Activated CD4-positive, alpha-beta T cell treated with anti-CD3 and anti-CD28 coated beads, Interleukin-2, amount 10 ng/mL, durations not matched to agents 7 days and 5 days (primary cell): ENCODE measurements around the gene HPGD. TPM values are rescaled to one million over a fixed set of nuclear protein-coding genes. Genes with fewer than 3 reads are reported as not detected.
A peak's percentile ranks its signal among the peaks of the same experiment; 100 is the strongest.

ENCODE experiments used
- CTCF ChIA-PET: fragments of 350-600 bp; sonication (Branson Sonifier 250); formaldehyde crosslinking; loops from one replicate; lab custom pipeline; 2021; ENCODE audit warnings: antibody characterized with exemption; lab: Charles Lee
- POLR2A ChIA-PET: fragments of 350-600 bp; sonication (Branson Sonifier 250); formaldehyde crosslinking; loops from one replicate; lab custom pipeline; 2021; ENCODE audit warnings: antibody characterized with exemption; lab: Charles Lee
- DNase-seq: peaks from one replicate; pipeline ENCODE4 v3.0.0-alpha.2; 2020
- H3K27ac Mint-ChIP-seq: one replicate; pipeline ENCODE4 v1.8.0; 2021; ENCODE audit warnings: mild to moderate bottlenecking, moderate library complexity, mixed read lengths
- H3K27me3 Mint-ChIP-seq: one replicate; pipeline ENCODE4 v1.8.0; 2021; ENCODE audit warnings: mixed read lengths
- H3K36me3 Mint-ChIP-seq: one replicate; pipeline ENCODE4 v1.8.0; 2021; ENCODE audit warnings: low read depth, mixed read lengths
- H3K4me1 Mint-ChIP-seq: one replicate; pipeline ENCODE4 v1.8.0; 2021; ENCODE audit warnings: mixed read lengths
- H3K4me3 Mint-ChIP-seq: one replicate; pipeline ENCODE4 v1.8.0; 2021; ENCODE audit warnings: mild to moderate bottlenecking, moderate library complexity, mixed read lengths
- H3K9me3 Mint-ChIP-seq: one replicate; pipeline ENCODE4 v1.8.0; 2021; ENCODE audit warnings: mixed read lengths
- total RNA-seq, 2 experiments: library from RNA; stranded (reverse); gene quantifications; one replicate each; pipeline ENCODE4 v1.2.3, GENCODE V29; 2021

Gene HPGD
- total RNA-seq, 2 experiments from 2014 or later: 7.3 to 9.3 TPM

DNA sequence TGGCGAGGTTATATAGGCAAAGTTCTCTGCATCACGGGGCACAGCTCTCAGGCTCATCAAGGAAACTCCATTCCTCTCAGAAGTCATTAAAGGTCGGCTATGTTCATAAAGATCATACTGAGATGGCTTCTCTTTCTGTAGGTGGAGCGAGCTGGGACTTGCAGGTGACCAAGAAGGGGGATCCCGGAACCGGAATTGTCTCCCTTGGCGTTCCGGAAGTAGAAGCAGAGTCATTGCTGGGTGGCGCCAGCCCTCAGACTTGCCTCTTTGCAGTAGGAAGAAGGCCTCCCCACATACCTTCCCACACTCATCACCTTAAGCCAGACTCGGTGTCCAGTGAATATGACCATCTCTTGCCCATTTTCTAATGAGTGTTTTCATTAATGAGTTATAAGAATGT, 17.9 kb upstream of the HPGD start:
- Mint-ChIP-seq H3K36me3 (no peaks in the 10 kb centered on the region), H3K27ac (no peak overlapping the region), H3K4me1 (peaks cover 7% of the 10 kb centered on the region), H3K9me3 (no peaks in the 10 kb centered on the region), H3K4me3 (no peak overlapping the region), H3K27me3 (no peaks in the 10 kb centered on the region)
- no peak for DNase-seq
- ChIA-PET POLR2A (no interaction called here), CTCF (no interaction called here)

DNA sequence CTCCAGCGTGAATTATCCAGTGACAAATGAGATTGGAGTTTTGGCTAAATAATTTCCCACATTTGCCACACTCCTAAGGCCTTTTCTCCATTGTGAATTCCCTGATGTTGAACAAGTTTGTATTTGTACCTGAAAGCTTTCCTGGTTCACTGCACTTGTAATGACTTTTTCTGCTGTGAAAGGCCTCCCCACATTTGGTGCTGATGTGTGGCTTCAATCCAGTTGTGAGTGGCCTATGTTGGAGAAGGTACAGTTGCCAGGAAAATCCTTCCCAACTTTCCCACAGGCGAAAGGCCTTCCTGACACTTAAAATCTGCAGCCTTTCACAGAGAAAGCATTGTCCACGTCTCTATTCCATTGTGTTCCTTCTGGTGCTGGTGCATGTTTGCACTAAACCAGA, 17.3 kb upstream of the HPGD start:
- Mint-ChIP-seq H3K9me3 (no peaks in the 10 kb centered on the region), H3K4me1 (peaks cover 7% of the 10 kb centered on the region), H3K27me3 (no peaks in the 10 kb centered on the region), H3K27ac (no peak overlapping the region), H3K36me3 (no peaks in the 10 kb centered on the region), H3K4me3 (no peak overlapping the region)
- POLR2A ChIA-PET: no interaction called here
- DNase-seq: no peak
- CTCF ChIA-PET: no interaction called here

DNA sequence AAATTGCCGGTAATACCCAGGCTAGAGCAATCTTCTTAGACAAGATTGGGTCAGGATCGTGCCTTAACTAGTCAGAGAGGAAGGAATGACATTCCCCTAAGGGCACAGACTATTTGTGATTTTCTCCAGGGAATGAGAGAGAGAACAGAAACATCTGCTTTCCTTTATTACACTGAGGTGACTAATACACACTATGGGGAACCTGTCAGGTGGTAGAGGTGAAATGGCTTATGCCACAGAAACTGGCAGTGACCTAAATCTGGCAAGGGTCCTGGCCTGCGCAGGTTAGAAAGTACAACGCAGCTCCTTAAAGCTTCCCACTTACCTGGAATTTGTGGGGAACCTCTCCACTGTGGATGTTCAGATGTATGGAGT, 16.6 kb upstream of the HPGD start:
- Mint-ChIP-seq H3K36me3 (no peaks in the 10 kb centered on the region), H3K4me1 (peaks cover 7% of the 10 kb centered on the region), H3K27me3 (no peaks in the 10 kb centered on the region), H3K9me3 (no peaks in the 10 kb centered on the region), H3K27ac (no peak overlapping the region), H3K4me3 (no peak overlapping the region)
- no peak for DNase-seq
- POLR2A ChIA-PET: interaction anchor here (0.6 kb wide), 1 partner anchor 28 kb away, joined by 3 read pairs; no protein-coding TSS in a partner anchor
- CTCF ChIA-PET: no interaction called here

DNA sequence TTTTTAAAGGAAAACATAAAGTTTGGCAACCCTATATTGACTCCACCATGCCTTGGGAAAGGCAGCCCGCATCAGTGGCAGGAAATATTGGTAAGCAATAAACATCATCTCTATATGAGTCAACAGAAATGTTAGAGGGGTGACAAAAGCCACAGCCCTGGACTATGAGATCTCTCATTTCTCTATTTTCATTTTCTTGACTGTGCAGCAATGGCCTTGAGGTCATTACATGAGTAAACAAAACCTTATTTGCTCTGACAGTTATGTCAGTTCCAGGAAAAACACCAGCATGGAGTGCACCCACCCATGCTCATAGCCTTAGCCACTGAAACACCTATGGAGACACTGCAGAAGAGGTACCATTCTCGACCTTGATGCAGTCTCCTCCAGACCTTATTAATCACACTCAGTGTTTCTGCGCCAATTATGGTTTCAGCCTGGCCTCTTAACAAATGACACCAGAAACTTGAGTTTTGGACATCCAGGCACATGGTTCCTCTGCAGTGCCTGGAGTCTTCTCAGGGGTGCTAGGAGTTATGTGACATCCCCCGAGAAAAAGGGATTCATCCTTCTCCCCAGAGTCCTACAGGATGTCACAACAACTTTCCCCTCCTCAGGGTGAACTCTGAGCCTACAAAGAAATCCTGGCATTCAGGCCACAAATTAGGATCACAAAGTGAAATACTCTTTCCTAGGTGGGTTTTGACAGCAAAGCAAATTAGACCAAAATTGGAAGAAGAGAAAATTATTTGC, 16.0 kb upstream of the HPGD start:
- Mint-ChIP-seq H3K9me3 (no peaks in the 10 kb centered on the region), H3K4me1 (peaks cover 7% of the 10 kb centered on the region), H3K4me3 (no peak overlapping the region), H3K36me3 (no peaks in the 10 kb centered on the region), H3K27ac (no peak overlapping the region), H3K27me3 (no peaks in the 10 kb centered on the region)
- POLR2A ChIA-PET: interaction anchor here (0.6 kb wide), 1 partner anchor 28 kb away, joined by 3 read pairs; no protein-coding TSS in a partner anchor
- CTCF ChIA-PET: no interaction called here
- DNase-seq: no peak

DNA sequence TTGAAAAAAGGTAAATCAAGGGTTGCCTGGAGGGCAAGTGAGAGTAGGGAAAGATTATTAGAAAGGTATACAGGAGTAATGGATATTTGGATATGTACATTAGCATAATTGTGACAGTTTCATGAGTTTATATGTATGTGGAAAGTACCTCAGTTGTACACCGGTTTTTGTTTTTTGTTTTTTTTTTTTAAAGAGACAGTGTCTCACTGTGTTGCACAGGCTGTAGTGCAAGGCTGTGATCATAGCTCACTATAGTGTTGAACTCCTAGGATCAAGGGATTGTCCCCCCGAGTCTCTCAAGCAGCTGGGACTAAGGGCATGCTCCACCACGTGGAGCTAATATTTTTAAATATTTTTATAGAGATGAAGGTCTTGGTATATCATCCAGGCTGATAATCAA, 15.3 kb upstream of the HPGD start:
- Mint-ChIP-seq H3K4me3 (no peak overlapping the region), H3K36me3 (no peaks in the 10 kb centered on the region), H3K27me3 (no peaks in the 10 kb centered on the region), H3K9me3 (no peaks in the 10 kb centered on the region), H3K27ac (no peak overlapping the region), H3K4me1 (peaks cover 7% of the 10 kb centered on the region)
- CTCF ChIA-PET: no interaction called here
- DNase-seq: no peak
- POLR2A ChIA-PET: no interaction called here

DNA sequence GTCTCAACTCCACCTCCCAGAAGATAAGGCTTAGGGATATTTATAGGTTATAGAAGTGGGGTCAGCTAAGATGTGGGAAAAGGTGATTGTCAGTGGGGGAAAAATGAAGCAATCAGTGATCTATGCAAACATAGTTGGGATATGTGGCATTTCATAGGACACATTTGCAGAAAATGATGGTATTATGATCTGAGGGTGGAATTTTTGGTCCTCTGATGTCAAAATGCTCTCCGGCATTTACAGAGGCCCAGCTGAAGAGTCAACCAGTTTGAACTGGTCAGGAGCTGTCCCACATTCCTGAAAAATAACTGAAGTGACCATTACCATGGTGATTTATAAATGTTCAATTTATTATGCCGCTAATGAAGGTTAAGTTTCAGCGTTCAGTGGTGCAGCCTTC, 12.2 kb upstream of the HPGD start:
- CTCF ChIA-PET: no interaction called here
- Mint-ChIP-seq H3K36me3 (no peaks in the 10 kb centered on the region), H3K4me1 (peaks cover 7% of the 10 kb centered on the region), H3K27ac (no peak overlapping the region), H3K9me3 (no peaks in the 10 kb centered on the region), H3K27me3 (no peaks in the 10 kb centered on the region), H3K4me3 (no peak overlapping the region)
- POLR2A ChIA-PET: no interaction called here
- no peak for DNase-seq

DNA sequence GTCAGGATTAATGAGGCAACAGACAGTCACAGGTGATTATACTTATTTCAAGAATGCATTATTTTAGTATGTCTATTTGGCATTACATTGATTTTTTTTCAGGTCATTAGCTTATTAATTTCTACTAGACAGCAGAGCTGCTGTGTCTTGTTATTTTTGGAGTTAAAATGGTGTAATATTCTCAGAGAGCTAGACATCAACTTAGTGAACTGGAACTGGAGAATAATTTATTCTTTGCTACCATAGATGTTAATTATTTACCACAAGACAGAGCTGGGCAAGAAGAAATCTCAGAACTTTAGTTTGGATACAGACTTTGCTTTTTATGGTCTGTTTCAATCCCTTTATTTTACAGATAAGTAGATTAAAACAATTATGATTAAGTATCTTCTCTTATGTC, 10.2 kb upstream of the HPGD start:
- Mint-ChIP-seq H3K27ac (no peak overlapping the region), H3K4me1 (no peaks in the 10 kb centered on the region), H3K9me3 (no peaks in the 10 kb centered on the region), H3K36me3 (no peaks in the 10 kb centered on the region), H3K27me3 (no peaks in the 10 kb centered on the region), H3K4me3 (no peak overlapping the region)
- CTCF ChIA-PET: no interaction called here
- POLR2A ChIA-PET: no interaction called here
- DNase-seq: no peak

DNA sequence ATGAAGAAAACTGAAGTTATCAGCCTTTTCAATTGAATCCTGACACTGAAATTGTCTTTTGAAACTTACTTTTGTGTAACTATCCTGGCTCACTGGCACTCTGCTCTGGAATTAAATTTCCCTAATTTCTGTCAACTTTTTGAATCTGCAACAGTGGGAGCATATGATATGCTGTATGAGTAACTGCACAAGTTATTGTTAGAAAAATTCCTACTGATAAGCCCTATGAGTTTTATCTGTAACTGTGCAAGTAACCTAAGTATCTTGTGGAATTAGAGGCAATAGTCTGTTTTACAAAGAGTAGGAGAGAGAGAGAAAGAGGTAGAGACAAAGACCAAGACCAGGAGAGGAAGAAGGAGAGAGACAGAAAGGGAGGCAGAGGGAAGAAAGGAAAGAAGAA, 9.2 kb upstream of the HPGD start:
- CTCF ChIA-PET: no interaction called here
- Mint-ChIP-seq H3K27me3 (no peaks in the 10 kb centered on the region), H3K9me3 (no peaks in the 10 kb centered on the region)

DNA sequence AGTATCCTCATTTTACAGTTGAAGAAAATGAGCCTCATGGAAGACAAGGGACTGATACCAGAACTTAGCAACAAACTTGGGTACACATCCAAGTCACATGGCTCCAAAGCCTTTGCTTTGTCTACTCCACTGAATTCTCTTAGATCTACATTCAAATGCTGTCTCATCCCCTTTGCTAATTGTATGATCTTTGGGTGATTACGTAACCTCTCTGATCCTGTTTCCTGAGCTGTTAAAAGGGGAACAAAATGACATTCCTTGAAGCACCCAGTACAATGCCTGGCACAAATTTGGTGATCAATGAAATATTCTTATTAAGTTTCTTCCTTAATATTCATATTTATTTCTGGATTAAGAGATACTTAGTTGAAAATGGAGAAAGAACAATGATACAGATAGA, 5.9 kb upstream of the HPGD start:
- ChIA-PET CTCF (no interaction called here), POLR2A (no interaction called here)
- Mint-ChIP-seq H3K4me3 (no peak overlapping the region), H3K27me3 (peaks cover 21% of the 10 kb centered on the region), H3K4me1 (peaks cover 4% of the 10 kb centered on the region), H3K9me3 (no peaks in the 10 kb centered on the region), H3K36me3 (no peaks in the 10 kb centered on the region), H3K27ac (no peak overlapping the region)
- no peak for DNase-seq

More for the DNA sequence above, 9.2 kb upstream of the HPGD start:
- Mint-ChIP-seq H3K36me3 (no peaks in the 10 kb centered on the region), H3K27ac (no peak overlapping the region), H3K4me3 (no peak overlapping the region), H3K4me1 (no peaks in the 10 kb centered on the region)
- no peak for DNase-seq
- POLR2A ChIA-PET: no interaction called here

DNA sequence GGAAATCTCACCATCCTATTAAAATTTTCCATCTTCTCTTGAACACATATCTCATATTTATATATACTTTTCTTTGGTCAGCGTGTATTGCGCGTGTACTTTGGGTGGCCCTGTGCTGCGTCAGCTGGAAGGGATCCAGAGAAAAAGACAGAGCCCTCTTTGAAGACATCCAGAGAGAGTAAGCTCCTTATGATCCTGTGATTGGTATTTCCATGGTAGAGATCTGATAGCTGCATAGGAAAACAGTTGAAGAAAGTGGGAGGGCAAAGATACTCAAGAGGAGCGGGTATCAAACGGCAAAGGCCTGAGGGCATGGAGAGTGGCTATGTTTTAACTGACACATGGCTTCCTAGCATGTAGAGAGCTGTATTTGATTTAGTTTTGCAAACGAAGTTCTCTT, 4.4 kb upstream of the HPGD start:
- DNase-seq: no peak
- no peaks in the 10 kb centered on the region for H3K36me3 Mint-ChIP-seq
- POLR2A ChIA-PET: no interaction called here
- H3K27ac Mint-ChIP-seq: no peak overlapping the region
- H3K9me3 Mint-ChIP-seq: no peaks in the 10 kb centered on the region
- CTCF ChIA-PET: no interaction called here
- H3K4me1 Mint-ChIP-seq: peaks cover 12% of the 10 kb centered on the region
- H3K27me3 Mint-ChIP-seq: peaks cover 31% of the 10 kb centered on the region
- H3K4me3 Mint-ChIP-seq: no peak overlapping the region

DNA sequence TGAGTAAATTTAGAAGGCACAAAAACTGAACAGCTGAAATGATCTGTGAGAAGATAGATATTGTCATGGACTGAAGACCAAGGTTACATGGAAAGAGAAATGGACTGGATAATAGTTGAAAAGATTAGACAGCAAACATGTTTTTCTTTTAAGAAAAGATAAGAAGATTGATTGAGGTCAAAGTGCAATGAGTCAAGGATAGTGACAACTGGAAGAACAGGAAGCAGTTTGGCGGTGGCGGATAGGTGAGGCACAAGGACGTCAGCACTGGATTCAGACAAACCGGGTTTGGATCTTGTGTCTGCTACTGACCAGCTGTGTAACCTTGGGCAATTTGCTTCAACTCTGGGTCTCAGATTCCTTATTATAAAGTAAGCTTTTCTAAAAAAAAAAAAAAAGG, 2.0 kb upstream of the HPGD start:
- Mint-ChIP-seq H3K4me1 (peaks cover 23% of the 10 kb centered on the region), H3K4me3 (no peak overlapping the region), H3K36me3 (no peaks in the 10 kb centered on the region), H3K27me3 (peaks cover 40% of the 10 kb centered on the region), H3K9me3 (no peaks in the 10 kb centered on the region), H3K27ac (no peak overlapping the region)
- no peak for DNase-seq
- ChIA-PET CTCF (no interaction called here), POLR2A (no interaction called here)

DNA sequence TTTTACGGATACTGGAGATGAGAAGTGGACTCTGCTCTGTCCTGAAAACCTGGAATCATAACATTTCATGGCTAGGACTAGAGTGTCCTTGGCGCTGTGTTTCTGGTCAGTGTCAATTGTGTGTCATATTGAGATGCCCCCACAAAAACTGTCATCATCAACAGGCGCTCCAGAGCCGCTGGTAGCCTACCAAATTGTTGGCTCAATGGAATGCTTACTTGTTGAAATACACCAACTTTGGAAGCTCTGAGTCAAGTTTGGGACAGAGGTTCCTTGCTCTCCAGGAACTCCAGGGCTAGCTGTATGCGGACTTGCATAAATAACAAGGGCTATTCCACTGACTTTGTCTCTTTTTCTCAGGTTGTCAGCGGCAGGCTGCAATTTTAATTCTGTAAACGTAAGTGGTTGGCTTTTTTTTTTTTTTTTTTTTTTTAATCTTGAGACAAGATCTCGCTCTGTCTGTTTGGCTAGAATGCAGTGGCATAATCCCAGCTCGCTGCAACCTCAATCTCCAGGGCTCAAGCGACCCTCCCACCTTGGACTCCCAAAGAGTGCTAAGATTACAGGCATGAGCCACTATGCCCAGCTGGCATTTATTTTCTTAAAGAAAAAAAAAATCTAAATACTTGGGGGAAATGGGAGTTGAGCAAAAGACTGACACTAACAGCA, 871 bp upstream of the HPGD start:
- peak overlapping the region; percentile 79 for H3K27ac Mint-ChIP-seq
- no peak for DNase-seq
- H3K4me1 Mint-ChIP-seq: peaks cover 23% of the 10 kb centered on the region
- ChIA-PET CTCF (no interaction called here), POLR2A (no interaction called here)
- peak overlapping the region; percentile 71 for H3K4me3 Mint-ChIP-seq
- peaks cover 40% of the 10 kb centered on the region for H3K27me3 Mint-ChIP-seq
- H3K9me3 Mint-ChIP-seq: no peaks in the 10 kb centered on the region
- no peaks in the 10 kb centered on the region for H3K36me3 Mint-ChIP-seq

DNA sequence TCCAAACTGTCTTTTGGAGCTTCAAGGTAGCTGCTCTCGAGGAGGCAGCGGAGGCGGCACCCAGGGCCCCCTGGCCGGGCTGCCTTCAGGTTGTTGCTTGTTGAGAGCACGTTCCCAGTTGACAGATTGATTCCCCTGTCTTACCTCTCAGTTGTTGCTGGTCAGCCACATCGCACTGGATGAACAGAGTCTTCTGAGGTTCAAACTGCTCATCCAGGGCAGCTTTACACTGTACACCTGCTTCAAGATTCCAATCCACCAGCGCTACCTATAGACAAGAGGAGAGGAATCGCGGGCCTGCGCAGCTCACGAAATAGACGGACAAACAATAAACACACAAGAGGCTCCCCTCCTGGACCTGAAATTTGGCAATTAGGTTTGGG, 497 bp downstream of the HPGD start:
- H3K4me1 Mint-ChIP-seq: peaks cover 23% of the 10 kb centered on the region
- H3K4me3 Mint-ChIP-seq: peak overlapping the region; percentile 77
- peaks cover 40% of the 10 kb centered on the region for H3K27me3 Mint-ChIP-seq
- ChIA-PET POLR2A (no interaction called here), CTCF (no interaction called here)
- peak overlapping the region; percentile 82 for H3K27ac Mint-ChIP-seq
- no peaks in the 10 kb centered on the region for H3K36me3 Mint-ChIP-seq
- DNase-seq: peak; percentile 25
- no peaks in the 10 kb centered on the region for H3K9me3 Mint-ChIP-seq

DNA sequence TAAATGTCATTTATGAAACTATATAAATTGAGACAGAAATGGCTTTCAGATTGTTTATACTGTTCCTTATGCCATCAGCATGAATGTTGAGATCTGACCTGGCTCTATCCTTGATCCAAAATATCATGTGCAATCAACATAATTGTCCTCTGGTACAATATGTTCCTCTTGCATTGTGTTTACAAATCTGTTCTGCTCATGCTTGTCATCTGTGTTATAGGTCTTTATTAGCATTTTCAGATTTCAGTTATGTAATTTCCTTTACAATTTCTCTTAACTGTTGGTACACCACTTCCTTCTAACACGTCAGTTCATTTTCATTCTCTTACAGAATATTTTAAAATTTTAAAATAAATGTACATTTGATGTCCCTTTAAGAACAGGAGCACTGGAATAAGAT, 1.6 kb downstream of the HPGD start:
- Mint-ChIP-seq H3K27me3 (peaks cover 39% of the 10 kb centered on the region), H3K9me3 (no peaks in the 10 kb centered on the region), H3K27ac (no peak overlapping the region), H3K36me3 (no peaks in the 10 kb centered on the region), H3K4me1 (peaks cover 23% of the 10 kb centered on the region), H3K4me3 (no peak overlapping the region)
- DNase-seq: no peak
- CTCF ChIA-PET: no interaction called here
- POLR2A ChIA-PET: no interaction called here
